HG03103 (cell line): Measurements from ENCODE around the gene ITGB1.
"Not testable (repeated sequence)": the region's sequence is repeated elsewhere in the genome, so short reads cannot be mapped to it uniquely, and the experiment has no call there.

Experiments
- ATAC-seq: cut with Tn5 transposase; IDR thresholded peaks from one replicate; pipeline ENCODE4 v1.9.1; 2021; ENCODE audit warnings: low read depth; ENCODE audit not compliant: unreplicated experiment

Gene ITGB1

DNA sequence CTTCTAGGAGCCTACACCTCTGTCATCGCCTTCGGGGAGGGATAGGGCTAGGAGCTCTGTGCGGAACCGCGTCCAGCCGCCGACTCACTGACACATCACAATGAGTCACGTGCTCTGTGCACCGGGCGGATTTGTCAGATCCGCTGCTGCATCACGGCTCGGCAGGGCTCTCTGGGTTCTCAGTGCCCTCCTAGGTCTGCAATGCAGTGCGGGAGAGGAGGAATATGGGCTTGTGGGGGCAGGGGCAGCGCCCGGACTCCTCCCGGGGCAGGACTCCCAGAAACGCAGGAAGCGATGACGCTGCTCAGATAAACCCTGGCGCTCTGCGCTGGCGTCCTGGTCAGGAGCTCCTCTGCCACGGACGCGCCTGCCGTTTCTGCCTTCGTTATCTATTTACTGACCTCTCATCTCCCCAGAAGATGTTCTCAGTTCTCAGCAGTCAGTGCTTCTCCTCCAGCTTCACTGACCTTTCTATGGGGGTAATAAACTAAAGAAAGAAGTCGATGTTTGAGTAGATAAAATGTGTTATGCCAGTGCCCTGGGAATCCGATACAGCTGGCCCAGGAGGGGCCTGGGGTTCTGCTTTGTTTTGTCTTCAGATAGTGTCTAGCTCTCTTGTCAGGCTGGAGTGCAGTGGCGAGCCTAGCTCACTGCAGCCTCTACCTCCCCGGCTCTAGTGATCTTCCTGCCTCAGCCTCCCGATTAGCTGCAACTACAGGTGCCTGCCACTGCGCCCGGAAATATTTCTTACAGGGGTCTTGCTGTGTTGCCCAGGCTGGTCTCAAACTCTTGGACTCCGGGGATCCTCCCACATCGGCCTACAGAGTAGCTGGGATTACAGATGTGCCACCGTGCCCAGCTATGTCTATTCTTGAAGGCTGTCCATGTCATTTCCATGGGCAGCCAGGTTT is 22.8 kb upstream of the ITGB1 start:
- ATAC-seq: peak; percentile 96

DNA sequence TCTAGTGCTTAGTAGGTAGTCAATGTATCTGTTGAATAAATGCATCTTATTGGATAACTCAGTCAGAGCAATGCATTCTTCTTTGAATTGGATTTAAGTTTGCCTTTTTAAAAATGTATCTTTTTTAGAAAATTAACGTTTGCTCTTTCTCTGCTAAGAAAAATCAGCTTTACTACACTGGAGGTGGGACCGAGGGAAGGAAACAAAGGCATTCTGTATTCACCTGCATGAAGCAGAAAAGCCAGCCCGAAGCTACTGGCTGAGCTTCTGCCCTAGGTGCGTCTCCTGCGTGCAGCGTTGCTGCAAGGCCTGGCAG is 22.2 kb upstream of the ITGB1 start:
- no peak for ATAC-seq

DNA sequence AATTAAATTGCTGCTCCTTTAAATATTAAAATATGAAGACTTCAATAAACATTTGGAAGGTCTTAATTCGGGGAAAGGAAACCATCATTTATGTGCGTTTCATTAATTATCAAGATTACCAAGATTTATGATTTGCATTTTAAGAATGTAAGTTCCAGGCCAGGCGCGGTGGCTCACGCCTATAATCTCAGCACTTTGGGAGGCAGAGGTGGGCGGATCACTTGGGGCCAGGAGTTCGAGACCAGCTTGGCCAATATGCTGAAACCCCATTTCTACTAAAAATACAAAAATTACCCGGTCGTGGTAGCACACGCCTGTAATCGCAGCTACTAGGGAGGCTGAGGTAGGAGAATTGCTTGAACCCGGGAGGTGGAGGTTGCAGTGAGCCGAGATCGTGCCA is 21.7 kb upstream of the ITGB1 start:
- ATAC-seq: not testable (repeated sequence)

DNA sequence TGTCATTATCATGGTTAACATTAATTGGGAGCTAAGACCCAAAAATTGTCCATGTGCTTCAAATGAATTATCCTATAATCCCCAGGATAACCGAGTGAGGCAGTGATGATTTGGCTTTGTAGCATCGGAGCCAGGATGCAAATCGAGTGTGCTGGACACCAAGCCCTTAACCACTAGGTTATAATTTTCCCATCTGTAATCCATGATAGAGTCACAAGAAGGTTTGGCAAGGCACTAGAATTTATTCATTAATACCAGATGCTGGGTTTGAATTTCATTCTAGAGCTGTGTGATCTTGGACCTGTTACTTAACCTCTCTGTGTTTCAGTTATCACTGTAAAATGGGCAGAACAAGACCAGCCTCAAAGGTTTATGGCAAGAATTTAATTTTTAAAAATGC is 21.0 kb upstream of the ITGB1 start:
- ATAC-seq: no peak

DNA sequence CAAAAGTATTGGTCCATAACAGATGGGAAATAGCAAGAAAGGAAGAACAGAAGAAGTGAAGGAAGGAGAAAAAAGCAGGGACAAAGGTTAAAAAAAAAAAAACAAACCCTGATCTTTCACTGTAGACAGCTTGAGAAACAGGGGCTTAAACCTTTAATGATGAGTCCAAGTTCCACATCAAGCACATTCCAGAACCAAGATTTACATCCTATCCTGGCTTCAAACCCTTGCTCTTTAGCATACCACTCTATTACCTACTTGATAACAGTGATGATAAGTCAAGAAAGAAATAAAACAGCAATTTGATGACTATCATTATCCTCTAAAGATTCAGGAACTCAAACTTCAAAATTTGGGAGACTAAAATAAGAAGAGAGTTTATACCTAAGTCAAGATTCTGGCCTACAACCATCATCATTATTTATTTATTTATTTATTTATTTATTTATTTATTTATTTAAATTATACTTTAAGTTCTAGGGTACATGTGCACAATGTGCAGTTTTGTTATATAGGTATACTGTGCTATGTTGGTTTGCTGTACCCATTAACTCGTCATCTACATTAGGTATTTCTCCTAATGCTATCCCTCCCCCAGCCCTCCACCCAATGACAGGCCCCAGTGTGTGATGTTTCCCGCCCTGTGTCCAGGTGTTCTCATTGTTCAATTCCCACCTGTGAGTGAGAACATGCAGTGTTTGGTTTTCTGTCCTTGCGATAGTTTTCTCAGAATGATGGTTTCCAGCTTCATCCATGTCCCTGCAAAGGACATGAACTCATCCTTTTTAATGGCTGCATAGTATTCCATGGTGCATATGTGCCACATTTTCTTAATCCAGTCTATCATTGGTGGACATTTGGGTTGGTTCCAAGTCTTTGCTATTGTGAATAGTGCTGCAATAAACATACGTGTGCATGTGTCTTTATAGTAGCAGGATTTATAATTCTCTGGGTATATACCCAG is 20.1 kb upstream of the ITGB1 start:
- ATAC-seq: not testable (repeated sequence)

DNA sequence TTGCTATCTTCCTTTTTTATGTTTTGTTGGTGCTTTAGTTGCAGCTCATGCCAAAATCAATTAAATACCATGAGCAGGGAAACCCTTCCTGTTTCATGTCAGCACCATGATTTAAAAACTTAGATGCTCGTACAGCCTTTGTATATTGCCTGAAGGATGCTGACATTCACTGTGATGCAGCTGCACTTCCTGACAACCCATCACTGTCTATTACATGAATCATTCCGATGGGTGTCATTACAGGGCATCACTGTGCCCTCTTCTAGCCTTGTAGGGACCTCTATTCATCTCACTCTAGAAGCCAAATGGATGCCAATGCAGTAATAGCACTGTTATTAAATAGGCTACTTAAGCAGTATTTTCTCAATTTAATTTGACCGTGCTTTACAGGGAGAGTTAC is 18.3 kb upstream of the ITGB1 start:
- ATAC-seq: no peak

DNA sequence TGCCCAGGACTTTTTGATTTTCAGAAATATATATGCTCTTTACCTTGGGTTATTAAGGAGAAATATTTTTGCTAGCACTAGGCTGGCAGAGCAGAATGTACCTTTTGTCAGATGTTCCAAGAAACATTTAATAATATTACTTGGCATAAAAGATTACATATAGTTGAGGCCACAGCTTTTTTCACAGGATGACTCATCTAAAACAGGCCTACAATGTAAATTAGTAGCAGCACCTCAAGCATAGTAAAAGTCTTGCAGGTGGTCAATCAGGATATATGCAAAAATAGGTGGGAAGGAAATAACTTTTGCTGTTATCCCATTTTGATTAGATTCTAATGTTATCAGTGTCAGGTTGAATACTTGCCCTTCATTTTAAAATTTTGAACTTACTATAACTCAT is 14.9 kb upstream of the ITGB1 start:
- no peak for ATAC-seq

DNA sequence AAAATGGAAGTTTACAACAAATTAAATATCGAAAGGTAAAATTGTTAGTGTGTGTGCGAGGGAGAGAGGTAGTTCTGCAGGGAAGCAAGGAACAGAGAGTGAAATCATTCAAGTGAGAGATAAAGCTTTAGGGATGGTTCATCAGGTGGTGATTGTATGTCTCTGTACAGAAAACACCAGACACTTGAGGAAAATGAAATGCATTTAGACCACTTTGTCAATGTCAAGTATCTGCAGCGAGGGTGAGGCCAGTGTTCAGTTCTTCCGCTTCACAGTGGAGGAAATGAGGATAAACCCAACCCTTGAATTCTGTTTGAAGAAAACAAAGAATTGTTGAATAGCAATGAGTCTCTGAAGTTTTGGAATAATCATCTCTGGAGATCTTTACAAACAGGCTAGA is 14.4 kb upstream of the ITGB1 start:
- no peak for ATAC-seq

DNA sequence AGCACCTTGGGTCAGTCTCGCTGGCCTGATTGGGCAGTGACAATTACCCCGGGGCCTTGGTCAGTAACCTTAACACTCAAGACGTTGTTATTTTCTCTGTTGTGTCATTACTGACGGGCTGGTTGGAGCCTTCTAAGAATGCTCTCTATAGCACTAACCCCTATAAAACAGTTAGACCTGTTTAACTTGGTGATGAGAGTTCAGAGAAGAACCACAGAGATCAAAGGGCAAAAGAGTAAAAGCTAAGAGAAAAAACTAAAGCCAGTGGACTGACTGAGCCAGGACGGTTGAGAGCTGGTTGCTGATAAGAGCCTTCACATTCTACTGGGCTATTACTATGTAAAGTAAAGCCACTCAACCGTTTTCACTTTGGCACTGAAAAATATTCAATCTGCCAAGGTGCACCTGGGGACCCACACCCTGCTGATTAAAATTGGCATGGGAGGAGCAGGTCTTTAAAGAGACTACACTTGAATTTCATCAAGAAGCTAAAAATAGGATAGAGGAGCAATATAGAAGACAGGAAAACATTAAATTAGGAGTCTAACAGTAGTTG is 13.6 kb upstream of the ITGB1 start:
- ATAC-seq: no peak

DNA sequence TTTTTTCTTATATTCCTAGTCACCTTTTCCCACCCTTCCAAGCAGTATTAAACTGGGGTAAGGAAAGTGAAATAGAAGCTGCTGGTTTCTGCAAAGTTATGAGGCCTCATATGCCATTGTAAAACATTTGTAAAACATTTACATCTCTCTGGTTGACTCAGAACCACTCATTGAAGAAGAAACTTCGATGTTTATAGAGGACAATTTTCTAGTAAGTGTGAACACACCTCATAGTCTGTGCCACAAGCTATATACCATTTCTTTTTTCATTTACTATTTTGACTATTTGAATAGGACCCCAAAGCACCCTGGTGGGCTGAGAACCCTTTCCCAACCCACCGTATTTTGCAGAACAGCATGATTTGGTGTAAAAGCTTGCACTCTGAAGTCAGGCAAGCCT is 12.9 kb upstream of the ITGB1 start:
- ATAC-seq: no peak

DNA sequence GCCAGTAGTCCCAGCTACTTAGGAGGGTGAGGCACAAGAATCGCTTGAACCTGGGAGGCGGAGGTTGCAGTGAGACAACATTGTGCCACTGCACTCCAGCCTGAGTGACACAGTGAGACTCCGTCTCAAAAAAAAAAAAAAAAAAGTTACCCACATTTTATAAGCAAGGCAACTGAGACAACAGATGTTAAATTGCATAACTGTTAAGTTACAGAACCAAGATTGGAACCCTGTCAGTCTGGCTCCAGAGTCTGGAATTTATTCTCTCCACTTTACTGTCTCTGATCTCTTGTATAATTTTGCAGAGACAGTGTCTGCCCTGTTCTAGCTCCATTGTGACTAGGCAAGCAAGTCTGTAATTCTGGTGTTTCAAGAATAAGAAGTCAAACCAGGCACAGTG is 6.2 kb upstream of the ITGB1 start:
- no peak for ATAC-seq

DNA sequence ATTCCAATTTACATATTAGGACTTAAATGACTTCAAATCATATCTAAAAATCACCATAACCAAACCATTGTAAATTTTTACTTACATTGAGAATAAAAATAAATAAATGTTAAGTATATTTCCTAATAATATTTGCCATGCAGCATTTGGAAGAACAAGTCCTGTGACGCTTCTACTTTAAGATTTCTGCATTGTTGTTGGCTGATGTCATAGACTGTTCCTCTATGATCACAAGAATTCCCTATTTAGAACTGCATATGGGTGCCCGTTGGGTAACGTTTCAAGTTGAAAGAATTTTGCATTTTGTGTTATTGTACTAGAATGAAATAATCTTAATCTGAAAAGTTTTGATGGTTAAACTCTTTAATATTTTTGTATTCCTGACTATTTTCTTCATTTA is 5.1 kb upstream of the ITGB1 start:
- ATAC-seq: no peak

DNA sequence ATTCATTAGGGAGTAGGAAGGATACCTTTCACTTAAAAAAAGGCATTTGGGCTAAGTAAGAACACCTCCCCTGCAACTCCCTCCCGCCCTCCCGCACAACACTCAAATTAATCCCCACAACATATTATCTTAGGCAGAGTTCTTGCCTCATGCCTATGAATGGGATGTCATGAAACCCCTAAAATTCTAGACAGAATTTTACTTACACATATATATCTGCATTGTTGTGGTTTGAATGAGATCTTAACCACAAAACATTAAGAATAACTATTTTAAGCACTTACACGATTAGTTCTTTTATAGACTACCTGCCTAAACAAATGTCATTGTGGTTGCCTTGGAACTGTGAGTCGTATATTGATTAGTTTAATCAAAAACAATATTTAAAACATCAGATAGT is 4.5 kb upstream of the ITGB1 start:
- ATAC-seq: no peak

DNA sequence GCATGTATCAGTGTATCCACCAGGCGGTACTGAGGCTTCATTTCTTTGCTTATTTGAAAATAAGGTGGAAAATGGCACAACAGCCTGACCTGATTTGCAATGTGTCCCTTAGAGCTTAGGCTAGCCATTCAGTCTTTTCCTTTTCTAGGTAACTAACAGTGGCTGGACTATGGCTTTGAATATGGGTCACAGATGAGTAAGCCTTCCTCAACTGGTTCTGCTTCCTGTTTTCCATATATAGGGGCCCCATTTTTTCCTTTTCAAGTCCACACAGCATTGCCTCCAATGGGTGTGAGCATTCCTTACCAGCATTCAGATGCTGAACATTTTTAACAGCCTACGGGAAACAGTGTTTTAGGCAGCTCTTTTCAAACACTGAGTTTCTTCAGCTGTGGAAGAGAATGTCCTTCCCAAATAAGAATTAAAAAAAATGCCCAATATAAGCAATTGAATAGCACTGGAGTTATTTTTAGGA is 3.9 kb upstream of the ITGB1 start:
- no peak for ATAC-seq

DNA sequence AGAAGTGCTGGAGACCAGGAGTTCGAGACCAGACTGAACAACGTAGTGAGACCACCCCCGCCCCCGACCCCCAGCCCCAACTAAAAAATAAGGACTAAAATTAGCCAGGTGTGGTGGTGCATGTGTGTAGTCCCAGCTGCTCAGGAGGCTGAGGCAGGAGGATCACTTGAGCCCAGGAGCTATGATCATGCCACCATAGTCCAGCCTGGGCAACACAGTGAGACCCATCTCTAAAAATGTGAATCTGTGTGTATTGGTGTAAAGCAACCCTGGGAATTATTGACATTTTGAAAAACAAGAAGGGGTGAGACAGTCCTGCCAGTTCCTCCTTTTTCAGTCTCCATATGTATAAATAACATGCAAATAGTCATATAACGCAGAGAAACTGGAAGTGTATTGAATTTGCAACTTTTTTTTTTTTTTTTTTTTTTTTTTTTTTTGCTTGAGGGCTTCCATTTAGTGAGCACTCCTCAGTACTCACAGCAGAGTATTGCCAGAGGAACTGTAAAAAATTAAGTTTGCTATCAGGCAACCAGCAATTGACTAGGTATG is 3.4 kb upstream of the ITGB1 start:
- no peak for ATAC-seq

DNA sequence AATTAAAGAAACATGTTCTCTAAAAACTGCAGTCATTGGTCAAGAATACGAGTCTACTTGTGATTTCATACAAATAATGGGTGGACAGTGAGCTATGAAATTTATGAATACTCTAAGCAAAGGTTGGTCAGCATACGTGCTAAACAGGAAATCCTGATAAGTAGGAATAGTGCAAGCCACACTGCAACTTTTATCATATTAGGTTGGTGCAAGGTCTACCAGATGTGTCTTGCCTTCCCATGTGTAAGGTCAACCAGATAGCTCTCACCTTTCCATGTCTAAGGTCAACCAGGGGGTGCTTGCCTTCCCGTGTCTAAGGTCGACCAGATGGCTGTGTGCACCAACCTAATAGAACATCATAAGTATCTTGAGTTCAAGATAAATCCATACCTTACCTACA is 2.0 kb upstream of the ITGB1 start:
- ATAC-seq: no peak

DNA sequence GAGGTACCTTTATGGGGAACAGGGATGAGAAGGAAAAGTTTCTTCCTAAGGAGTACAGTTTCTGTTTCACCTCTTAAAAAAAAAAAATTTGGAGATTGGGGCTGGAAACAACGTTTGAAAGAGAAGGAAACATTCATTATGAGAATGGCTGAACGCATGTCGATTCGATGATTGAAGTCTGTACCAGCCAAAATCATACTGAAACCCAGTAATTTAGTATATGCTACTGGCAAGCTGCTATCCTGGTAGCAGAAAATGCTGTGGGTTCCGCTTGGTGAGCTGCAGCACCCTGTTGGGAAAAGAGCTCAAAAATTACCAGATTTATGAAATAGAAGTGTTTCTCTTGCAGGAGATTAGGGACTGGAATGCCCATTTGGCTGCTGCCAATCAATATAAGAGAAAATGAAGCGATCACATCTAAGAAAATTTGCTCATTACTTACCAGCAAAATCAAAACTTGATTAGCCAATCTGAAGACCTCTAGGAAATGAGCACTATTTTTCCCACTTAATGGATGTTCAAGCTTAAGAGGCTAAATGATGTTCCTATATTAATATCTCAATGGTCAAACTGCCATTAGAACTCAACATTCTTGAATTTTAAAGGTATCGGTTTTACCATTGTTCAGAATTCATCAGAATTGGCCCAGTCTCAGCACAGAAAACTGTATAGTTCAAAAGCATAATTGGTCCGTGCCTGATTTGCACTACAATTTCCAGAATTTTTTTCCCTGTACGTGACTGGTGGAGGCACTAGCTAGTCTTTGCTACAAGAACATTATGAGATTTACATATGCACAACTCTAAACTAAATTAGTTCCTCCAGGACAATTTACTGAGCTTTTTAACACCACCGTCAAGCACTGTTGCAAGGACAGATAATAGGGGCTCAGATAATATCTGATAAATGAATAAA is 1.2 kb upstream of the ITGB1 start:
- peak; percentile 33 for ATAC-seq

DNA sequence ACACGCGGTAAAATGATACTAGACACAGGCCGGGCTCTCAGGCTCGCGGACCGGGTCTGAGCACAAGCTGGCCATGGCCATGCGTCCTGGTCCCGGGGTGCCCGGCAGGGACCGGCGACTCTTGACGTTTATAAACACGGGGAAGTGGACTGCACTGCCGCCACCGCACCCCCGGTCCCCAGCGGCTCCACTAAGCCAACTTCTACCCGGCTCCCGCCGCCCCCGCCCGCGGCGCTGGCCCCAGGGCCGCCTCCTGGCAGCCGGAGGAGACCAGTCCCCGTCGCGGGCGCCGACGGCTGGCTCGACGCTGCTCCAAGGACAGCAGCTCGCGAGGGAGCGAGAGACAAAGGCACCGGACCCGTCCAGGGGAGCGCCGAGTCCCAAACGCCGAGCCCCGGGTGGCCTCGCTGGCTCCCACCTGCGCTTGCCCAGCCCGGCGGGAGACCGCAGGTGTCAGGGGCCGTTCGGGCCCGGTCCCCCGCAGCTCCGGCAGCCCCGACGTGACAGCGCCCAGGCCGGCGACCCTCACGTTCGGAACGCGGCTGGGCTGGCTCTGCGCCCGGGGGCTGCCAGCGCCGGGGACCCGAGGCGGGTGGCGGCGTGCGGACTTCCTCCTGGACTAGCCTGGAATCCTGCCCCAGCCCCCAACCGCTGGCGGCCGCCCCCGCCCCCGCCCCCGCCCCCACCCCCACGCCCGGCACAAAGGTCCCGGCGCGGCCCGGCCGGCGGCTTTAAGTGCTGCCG is 517 bp downstream of the ITGB1 start:
- ATAC-seq: peak; percentile 23
